HG03060 (cell line): Measurements from ENCODE around the gene SYT13.

Experiments used
- ATAC-seq: cut with Tn5 transposase; IDR thresholded peaks from one replicate; pipeline ENCODE4 v1.9.1; 2021; ENCODE audit warnings: low read depth, moderate number of reproducible peaks; ENCODE audit not compliant: unreplicated experiment

SYT13 gene, protein sequence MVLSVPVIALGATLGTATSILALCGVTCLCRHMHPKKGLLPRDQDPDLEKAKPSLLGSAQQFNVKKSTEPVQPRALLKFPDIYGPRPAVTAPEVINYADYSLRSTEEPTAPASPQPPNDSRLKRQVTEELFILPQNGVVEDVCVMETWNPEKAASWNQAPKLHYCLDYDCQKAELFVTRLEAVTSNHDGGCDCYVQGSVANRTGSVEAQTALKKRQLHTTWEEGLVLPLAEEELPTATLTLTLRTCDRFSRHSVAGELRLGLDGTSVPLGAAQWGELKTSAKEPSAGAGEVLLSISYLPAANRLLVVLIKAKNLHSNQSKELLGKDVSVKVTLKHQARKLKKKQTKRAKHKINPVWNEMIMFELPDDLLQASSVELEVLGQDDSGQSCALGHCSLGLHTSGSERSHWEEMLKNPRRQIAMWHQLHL

DNA sequence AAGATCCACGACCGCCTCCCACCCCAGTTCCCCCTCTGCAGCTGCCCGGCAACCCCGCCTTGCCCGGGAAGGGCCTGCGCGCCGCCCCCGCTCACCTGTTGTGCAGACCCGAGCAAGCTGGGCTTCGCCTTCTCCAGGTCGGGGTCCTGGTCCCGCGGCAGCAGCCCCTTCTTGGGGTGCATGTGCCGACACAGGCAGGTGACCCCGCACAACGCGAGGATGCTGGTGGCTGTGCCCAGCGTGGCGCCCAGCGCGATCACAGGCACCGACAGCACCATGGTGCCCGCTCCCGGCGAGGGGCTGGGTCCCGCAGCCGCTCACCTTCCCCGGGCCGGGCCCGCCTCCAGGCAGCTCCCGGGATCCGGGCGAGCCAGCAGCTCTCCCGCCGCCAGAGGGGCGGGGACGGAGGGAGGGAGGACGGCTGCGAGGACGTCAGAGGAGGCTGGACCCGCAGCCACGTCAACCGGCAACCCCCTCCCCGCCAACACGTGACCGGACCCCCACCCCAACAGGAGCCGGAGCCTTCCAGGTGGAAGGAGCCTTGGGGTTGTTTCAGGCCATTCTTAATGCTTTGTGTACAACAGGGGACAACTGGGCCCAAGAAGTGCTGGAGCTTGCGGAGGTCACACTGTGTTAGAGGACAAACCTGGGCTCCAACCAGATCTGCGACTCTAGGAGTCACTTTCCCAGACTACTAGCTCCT lies at the start of gene SYT13:
Gene SYT13 (minus strand): TSS at position 412 of the 703 bp plus-strand sequence. CDS start 134 bp downstream, at position 278.
- no peak for ATAC-seq

DNA sequence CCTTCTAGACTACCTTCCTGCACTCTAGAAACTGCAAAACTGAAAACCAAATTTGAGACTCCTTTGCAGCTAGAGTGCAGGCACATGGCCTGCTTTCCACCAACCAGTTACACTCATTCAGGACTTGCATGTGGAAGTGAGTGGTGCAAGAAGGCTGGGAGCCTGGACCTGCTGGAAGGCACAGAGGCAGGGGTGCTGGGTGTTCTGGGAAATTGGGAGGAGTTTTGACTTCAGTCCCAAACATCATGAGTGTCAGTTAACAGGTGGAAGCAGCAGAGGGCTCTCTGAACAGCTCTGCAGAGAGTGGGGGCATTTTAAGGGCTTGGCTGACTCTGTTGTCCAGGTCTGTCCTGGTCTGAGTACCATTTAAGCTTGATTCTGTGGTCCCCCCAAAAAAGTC lies 49.3 kb upstream of the SYT13 start:
- no peak for ATAC-seq

DNA sequence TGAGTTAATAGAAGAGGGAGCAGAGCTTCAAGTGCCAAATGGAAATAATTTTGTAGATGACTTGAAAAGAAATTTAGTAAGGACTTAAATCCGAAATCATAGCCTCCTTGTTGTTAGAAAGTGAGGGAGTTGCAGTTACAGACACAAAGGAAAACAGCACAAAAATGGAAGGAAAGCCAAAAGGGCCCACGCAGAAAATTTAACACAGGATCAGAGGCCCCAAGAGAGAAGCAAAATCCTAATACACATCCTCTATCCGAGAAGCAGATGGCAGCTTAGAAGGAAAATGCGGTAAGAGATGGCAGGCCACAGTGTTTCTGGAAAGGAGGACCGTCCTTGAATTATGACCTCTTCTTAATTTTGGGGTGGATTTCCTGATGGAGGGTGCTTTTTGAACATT lies 48.7 kb upstream of the SYT13 start:
- no peak for ATAC-seq

DNA sequence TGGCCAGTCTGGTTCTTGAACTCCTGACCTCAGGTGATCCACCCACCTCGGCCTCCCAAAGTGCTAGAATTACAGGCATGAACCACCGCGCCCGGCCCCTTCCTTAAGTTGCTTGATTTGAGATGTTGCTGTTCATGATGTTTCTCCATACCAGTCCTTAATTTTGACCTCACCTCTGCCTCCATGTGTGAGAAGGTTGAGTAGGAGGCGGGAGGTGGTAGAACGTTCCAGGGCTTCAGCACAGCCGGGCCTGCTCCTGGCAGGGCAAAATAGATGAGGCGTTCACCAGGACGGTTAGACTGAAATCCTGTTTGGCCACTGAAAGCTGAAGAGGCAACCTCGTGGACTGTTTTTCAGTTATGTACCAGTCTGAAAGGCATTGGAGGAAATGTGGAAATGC lies 48.3 kb upstream of the SYT13 start:
- ATAC-seq: no peak

DNA sequence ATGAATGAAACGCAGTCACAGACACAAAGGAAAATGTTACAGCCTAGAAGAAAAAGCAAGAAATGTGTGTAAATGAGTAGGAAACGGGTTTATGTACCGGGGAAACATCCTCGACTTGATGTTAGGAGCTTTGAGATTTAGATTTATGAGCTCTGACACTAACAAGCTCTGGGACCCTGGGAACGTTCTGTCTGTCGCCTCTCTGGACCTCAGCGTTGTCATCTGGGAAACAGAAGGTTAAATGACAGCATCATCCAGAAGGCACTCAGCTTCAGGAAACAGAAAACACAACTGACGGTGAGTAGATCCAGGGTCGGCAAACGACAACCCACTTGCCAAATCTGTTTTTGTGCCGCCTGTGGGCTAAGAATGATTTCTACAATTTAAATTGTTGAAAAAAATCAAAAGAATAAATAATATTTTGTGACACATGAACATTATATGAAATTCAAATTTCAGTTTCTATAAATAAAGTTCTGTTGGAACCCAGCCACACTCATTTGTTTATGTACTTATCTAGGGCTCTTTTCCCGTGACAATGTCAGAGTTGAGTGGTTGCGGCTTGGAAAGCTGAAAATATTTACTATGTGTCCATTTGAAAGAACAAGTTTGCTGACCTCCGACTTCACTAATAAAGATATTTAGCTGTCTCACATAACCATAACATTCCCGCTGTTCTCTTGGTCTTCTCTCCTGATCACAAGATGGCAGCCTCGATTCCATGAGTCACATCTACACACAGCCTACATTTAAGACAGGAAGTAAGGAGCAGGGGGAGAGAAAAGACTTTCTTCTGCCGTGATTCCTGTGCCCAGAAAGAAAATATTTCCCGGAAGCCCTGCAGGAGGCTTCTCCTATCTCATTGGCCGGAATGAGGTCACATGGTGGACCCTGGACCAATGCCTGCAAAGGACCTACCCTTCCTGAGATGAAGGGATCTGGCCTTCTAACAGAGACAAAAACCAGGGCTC lies 47.1 kb upstream of the SYT13 start:
- no peak for ATAC-seq

DNA sequence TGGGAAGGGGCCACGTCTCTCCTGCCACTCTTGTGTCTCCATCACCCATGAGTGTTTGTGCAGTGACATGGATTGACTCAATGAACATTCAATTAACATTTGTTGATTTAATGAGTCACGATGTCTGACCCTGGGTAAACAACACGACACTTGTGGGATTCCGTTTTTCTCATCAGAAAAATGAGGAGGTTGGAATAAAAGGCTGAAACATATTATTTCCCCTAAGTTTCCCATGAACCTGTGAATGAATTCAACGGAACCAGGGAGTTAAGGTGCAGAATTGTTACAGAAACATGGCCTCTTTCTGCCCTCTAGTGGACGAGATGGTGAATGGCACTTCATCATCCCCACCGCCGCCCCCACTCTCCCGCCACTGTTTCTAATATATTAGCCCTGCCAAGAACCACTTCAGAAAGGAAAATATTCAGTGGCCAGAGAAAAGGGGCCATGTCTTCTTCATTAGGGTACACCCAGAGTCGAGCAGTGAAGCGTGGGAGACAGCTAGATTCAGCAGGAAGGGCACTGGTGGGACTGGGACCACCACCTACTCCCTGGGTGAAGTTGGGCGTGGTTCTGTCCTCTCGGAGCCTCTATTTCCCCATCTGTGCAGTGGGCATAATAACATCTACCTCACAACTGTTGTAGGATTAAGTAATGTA lies 46.3 kb upstream of the SYT13 start:
- ATAC-seq: no peak

DNA sequence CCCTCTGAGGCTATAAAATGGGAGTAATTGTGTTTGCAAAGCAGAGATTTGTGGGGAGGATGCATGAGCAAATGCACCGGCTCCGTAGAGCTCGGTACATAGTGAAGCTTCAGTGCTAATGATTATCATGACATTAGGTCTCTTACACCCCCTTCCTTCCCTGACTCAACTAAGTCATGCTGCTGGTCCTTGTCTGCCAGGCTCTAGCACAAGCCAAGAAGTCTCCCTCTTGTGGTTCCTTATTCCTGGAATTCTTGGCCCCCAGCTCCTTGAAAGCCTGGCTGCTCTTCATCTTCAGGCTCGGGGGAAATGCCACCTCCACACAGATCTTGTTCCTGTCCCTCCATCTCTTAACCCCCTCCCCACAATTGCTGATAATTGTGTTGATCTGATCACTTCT lies 45.7 kb upstream of the SYT13 start:
- ATAC-seq: no peak

DNA sequence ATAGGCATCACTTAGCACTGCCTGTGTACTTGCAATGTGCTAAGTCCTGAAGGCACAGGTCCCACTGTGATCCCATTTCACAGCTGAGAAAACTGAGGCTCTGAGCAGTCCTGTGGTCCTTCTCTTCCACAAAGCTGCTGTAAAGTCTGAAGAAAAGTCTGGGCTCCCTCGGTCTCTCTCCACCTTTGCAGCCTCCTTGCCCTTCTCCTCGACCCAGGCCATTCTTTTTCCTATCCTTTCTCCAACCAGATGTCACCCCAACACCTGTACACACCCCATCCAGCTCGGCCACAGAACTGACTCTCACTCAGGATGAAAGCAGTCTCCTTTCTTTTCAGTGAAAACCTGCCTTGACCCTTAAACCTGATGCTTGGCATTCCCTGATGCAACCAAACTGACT lies 42.6 kb upstream of the SYT13 start:
- no peak for ATAC-seq

DNA sequence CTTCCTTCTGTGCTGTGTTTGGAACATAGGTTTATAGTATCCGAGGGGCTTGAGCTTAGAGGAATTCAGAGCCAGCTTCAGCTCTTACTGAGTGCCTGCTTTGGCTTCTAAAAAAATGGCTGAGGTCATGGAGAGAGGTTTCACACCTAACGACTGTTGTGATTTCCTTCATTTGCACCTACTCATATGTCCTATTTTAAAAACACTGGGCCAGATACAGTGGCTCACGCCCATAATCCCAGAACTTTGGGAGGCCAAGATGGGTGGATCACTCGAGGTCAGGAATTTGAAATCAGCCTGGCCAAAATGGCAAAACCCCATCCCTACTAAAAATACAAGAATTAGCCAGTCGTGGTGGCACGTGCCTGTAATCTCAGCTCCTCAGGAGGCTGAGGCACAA lies 38.3 kb upstream of the SYT13 start:
- no peak for ATAC-seq

DNA sequence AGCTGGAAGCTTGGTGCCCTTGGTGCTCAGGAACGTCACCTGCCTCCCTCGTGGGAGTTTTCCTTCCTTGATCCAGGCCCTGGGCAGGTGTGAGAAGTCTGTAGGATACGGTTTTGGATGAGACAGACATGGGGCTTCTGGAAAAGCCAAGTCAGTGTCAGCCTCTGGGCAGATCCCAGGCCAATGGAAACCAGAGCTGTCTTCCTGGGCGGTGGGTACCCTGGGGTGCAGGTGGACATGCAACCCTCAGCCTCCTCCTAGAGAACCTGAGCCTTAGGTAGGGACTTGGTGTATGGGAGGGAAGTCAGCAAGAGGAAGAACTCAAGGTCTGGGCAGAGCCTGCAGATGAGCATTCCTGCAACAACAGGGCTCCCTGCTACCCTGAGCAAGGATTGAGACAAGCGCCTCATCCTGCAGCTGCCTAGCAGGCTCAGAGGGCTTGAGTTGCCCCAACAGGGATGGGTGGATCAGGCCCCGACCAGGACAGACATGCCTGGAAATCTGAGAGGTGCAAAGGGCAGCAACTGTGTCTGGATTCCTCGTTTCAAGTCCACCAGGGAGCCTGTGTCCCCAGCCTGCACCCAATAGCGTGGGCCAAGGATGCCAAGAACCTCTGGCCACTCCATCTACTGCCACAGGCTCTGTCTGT lies 37.6 kb upstream of the SYT13 start:
- no peak for ATAC-seq

DNA sequence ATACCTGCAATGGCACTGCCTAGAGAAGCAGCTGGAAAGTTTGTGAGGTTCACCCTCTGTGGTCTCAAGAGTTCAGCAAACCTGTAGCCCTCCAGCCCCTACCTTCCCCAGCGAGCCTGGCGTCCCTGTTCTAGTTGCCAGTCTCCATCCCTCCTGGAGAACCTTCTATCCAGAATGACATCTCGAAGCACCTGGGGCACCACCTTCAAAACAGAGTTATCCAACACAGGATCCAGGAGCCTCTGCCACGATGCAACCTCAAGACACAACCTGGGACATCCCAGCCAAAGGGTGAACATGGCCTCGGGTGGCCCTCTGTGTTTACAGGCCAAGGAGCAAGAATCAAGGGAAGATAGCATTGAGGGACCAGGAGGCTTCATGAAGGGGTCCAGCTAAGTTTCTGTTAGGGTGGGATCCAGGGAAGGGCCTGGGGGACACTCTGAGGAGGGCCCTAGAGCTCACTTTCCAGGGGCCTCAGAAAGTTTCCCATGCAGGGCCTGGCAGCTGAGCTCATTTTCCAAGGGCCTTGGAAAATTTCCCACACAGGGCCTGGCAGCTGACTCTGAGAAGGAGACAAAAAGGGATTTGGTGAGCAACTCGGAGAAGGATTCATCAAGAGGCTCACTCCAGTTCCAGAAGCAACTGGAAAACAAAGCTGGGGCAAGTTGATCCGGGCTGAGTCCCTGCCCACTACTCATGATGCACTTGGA lies 36.9 kb upstream of the SYT13 start:
- ATAC-seq: no peak

DNA sequence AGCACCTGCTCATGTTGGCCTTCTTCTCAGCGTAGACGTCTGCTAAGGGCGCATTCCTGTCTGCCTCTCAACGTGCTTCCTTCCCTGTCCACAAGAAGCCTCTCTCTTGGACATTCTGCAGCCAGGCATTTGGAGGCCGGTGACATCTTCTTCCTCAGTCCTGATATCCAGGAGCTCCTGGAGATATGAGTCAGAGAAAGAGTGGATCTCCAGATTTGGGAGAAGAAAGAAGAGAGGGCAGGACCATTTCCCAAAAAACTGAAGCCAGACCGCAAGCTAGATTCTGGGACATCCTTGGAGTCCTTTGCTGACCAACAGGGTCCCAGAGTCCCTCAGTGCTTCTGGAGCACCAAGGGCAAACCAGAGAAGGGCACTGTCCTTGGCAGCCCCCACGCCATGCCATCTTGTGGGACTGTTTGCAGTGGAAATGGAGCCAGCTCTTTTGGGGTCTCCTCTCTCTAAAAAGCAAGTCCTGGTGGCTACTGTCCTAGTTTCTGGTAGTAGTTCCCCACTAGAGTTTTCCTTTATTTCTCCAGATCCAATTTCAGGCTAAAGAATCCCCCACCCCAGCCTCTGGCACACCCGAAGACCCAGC lies 36.1 kb upstream of the SYT13 start:
- no peak for ATAC-seq

DNA sequence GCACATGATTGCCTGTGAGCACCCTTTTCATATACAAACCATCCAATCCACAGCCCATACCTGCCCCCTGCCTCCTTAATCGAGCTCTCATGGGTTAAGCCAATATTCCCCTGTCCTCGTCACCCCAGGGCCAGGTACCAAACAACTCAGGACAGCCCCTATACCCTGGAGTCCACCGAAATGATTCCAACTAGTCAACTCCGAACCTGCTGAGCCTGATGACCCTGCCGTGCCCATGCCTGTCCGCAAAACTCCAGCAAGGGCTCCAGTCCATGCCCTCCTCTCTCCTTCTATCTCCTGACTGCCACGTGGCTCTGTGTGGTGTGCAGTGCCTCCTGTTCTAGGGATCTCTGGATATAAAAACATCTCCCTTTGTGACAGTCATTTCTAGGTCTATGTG lies 35.5 kb upstream of the SYT13 start:
- ATAC-seq: no peak

DNA sequence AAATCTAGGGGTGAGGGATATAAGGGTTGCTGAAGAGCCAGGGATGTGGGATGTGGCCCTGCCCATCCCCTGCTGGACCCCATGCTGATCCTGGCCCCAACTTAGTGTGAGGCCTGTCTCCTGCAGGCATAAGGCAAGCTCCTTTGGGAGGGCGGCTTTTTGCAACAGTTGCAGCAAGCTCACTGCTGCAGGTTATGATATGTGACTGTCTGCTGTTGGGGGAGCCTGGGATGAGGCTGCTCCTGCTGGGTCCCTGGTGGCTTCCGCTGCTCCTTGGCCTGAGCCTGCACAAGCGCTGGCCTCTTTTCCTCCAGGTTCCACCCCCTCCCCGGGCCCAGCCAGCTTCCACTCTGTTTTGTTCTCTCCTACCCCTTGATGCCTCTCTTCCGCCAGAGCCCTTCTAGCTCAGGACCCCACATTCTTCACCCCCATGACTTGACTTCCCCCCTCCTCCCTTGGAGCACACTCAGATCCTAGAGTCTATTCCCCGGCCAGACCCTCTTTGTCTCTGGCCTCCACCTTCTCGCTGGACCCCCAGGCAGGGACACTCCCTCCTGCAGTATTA lies 35.0 kb upstream of the SYT13 start:
- ATAC-seq: no peak

DNA sequence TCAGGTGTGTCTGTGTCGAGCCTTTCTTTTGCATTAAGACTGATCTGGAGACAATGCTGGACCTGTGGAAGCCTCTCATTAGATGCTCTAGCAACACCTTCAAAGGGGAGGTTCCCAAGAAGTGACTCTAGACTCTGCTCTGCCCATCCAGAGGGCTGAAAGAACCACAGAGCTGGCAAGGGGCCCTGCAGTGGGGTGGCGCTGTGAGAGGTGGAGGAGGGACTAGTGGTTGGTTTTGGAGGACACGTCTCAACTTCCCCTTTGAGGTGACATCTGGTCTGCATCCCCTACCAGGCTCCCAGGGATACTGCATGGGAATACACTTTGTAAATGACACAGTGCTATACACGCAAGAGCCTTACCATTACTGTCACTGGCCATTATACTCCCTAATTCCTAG lies 34.2 kb upstream of the SYT13 start:
- ATAC-seq: no peak

DNA sequence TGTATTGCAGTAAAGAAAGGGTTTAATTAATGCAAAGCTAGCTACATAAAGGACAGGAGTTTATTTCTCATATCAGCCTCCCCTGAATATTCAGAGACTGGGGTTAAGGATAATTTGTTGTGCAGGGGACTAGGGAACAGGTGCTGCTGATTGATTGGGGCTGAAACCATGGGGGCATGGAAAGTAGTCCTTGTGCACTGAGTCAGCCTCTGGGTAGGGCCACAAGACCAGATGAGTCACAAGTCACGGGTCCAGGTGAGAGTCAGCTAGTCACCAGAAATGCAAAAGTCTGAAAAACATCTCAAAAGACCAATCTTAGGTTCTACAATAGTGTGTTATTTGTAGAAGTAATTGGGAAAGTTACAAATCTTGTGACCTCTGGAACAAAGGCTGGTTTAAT lies 32.9 kb upstream of the SYT13 start:
- no peak for ATAC-seq

DNA sequence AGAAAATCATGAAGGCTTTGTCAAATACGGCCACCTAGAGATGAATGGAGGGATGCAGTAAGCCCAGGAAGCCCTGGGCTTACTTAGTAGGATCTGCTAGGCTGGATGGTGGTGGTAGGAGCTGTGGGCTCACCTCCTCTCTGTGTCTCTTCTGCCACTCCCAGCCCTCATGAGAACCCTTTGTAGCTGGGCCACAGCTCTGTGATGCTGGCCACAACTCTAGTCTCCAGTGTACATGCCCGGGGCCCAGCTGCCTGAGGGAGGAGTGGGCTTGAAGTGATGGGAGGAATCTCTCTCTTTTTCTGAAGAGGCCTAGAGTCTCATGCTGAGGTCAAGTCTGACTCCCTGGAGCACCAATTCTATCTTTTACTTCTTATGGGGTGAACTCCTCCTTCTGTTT lies 32.4 kb upstream of the SYT13 start:
- no peak for ATAC-seq

DNA sequence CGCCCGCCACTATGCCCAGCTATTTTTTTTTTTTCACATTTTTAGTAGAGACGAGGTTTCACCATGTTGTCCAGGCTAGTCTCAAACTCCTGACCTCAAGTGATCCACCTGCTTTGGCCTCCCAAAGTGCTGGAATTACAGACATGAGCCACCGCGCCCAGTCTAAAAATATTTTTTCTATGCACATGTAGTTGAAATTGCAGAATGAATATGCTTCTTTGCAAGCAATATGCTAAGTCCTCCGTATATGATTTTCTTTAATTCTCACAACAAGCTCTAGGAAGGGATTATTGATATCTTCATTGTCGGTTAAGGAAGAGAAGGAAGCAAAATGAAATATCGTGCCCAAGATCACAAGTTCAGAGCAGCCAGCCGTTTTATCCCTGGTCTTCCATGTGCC lies 30.1 kb upstream of the SYT13 start:
- no peak for ATAC-seq

DNA sequence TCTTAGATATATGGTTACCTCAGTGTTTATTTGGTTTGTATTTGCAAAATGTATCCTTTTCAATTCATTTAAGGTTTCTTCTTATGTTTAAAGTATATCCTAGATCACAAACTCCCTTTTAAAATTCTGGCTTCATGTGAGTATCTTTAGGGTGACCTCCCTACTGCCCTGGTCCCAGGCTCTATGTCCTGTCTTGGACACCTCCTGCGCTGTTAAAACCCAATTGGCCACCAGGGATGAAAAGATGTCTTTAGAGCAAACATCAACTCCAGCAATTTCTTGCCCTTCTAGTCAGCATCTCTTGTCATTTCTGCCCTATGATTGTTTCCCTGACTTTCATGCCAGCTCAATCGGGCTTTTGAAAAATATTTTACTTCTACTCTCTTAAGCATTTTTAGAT lies 28.8 kb upstream of the SYT13 start:
- ATAC-seq: no peak
